GM21423 (cell line): ENCODE data around the gene AKR1E2.

Experiments used
- ATAC-seq: cut with Tn5 transposase; IDR thresholded peaks from one replicate; pipeline ENCODE4 v1.9.1; 2021; ENCODE audit warnings: mild to moderate bottlenecking, moderate library complexity; ENCODE audit not compliant: unreplicated experiment

The AKR1E2 gene

GRCh38 chr10:4825868-4826791, at the start of gene AKR1E2:
Gene AKR1E2 (plus strand): TSS chr10:4826207. CDS start chr10:4826325, 118 bp downstream.
- ATAC-seq, result peak; percentile 59

- ATAC-seq, result no peak
Measured at GRCh38 chr10:4776234-4776638, 49.8 kb upstream of the AKR1E2 start.

- no peak for ATAC-seq
Measured at GRCh38 chr10:4778761-4779160, 47.2 kb upstream of the AKR1E2 start.

GRCh38 chr10:4780091-4780490, 45.9 kb upstream of the AKR1E2 start:
- ATAC-seq, result no peak

DNA sequence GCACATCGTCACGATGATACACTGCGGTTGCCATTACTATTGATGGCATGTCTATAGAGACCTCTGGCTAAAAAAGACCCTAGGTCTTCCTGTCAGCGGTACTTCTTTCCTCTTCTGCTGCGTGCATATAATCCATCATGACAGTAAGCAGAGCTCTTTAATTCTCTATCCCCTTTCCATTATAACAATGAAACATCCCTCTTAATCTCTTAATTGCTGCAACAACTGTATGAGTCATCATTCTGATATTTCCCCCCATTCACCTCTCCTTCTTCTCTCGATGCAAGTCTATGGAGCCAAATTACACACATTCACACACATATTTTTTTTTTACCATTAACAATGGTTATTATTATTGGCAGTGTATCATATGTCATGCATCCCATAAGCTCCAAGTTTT, 45.2 kb upstream of the AKR1E2 start:
- ATAC-seq, result no peak

- ATAC-seq, result no peak
Measured at GRCh38 chr10:4781955-4782354, 44.1 kb upstream of the AKR1E2 start.

DNA sequence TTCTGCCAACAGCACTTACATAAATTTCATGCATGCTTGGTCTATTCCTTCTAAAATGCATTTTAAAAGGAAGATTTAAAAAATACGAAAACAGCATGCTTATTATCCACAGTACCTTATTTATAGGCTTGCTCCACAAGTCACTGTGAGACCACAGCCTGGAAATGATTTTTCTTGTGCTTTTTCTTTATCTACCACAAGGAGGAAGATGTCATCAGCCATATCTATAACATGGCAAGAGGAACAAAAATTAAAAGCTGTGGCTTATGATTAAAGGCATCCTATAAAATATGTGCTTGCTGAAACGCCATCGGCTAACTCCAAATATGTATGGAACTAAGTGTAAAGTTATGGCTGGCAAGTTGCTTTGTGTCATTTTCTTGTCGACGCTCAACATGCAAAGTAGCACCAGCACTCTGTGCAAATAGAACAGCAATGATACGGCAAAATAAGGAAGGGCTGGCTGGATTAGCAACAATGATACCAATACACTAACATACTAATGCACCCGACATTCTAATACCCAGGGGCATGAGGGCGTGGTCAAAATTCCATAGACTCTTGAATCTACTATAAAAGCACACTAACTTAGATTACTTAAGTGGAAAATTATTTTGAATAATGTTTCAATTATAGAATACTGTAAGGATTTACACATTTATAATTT, 41.2 kb upstream of the AKR1E2 start:
- no peak for ATAC-seq

GRCh38 chr10:4786043-4786839, 39.8 kb upstream of the AKR1E2 start:
- no peak for ATAC-seq

- ATAC-seq, result no peak
Measured at GRCh38 chr10:4790045-4790444, 36.0 kb upstream of the AKR1E2 start.

DNA sequence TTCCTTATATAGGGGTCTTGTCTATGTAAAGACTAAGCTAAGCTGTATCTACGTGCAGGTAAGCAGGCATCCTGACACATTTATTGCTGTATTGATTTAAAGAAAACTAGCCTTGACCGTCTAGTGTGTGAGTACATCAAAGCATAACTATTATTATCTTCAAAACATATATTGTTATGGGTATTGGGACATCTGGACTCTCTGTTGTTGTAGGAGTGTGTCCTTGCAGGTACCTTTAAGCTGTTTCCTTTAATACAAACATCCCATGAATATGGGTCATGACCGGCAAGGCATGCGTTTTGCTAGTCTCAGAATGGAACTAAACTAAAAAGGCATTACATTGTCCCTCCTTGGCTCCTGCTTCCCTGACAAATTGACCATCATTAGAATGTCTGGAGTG, 35.1 kb upstream of the AKR1E2 start:
- ATAC-seq, result no peak

DNA sequence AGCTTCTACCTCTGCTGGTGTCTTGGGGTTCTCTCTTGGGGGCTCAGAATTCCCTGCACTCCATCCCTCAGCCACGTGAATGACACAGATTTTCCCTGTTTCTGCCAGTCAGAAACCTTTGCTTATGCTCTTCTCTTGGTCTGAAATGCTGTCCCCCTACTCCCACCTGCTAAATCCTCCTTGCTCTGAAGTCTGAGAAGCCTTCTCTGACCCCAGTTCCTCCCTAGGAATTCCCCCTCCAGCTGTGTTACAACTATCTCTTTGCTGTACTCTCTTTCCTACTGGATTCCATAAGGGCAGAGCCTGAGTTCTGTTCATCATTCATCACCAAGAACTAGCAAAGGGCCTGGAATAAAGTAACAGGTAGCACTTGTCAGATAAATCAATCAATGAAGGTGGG, 33.6 kb upstream of the AKR1E2 start:
- no peak for ATAC-seq

DNA sequence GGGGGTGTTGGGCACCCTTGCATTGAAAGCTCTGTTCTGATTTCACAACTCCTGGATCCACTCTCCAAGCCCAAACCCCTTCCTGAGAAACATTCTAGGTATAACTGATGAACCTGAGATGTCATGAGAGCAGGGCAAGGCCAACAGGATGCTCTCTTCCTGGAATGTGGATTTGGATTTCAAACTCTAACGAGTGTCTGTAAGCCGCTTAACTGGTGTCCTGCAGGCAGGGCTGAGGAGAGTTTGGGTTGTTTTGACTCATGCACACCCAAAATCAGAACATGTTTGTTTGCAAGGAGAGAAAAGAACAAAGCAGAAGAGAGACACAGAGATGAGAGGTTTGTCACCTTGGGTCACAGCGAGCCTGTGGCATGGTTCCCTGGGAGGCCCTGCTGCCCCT, 24.6 kb upstream of the AKR1E2 start:
- ATAC-seq, result no peak

DNA sequence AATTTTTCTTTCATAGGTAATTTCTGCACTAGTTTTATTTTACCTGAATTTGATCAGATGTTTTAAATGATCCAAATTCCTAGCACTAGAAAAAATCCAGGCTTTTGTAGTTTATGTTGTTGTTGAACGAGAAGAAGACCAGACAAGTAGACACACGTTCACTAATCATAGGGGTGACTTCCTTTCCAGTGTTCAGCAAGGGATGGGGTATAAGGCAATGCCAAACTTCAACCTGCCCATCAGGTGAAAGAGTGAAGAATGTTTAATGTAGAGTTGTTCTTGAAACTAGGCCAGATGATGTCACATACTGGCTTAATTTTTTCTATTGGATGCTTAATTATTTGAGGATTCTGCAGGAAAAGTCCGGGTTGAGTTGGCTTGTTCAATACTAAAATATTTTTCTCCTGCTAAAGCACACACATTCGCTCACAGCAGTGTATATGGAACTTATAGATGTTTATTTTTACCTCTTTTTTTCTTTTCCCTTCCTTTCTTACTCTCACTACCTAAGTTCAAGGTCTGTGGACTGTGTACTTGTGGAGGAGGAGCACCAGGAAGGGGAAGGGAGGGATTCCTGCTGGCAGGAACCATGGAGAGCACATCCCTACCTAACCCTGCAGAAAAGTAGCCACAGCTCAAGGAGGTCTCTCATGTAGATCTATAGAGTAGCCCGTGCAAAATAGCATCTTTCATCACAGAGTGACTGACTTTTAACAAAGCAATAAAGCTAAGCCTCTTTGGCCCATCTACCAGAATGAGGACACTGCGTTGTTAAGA, 23.1 kb upstream of the AKR1E2 start:
- no peak for ATAC-seq

- ATAC-seq, result no peak
Measured at GRCh38 chr10:4803822-4804221, 22.2 kb upstream of the AKR1E2 start.

GRCh38 chr10:4804465-4804864, 21.5 kb upstream of the AKR1E2 start:
- no peak for ATAC-seq

DNA sequence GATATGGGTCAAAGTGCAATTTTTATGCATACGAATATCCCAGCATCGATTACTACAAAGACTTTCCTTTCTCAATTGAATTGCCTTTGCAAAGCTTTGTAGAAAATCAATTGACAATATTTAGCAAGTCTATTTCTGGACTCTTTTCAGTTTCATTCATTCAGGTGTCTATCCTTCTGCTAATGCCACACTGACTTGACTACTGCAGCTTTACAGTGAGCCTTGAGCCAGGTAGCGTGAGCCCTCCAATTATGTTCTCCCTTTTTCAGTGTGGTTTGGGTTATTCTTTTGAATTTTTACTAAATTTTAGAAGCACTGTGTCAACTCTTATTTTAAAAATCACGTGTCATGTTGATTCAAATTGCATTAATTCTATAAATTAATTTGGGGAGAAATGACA, 19.5 kb upstream of the AKR1E2 start:
- no peak for ATAC-seq

DNA sequence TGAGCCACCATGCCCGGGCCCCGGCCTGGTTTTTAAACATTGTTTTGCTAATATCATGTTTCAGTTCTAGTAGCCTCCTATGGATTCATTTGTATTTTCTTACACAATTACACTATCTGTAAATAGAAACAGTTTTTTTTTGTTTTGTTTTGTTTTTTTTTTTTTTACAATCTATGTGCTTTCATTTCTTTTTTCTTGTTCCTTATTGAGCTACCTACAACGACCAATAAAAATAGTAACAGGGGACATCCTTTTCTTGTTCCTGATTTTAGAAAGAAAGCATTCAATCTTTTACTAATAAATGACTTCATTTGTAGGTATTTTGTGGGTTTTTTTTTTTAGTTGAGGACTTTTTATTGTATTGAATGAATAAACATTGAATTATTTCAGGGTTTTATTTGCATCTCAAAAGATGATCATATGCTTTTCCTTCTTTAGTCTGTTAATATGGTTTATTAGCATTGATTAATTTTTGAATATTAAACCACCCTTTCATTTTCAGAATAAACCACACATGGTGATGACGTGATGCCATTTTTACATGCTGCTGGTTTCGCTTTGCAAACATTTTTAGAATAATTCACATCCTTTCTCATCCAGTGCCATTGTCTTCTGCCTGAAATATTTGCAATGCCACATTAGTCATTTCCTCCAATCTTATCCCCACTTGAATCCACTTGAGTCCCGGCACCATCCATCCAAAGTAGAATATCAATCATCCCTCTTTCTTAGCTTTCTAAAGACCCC, 18.1 kb upstream of the AKR1E2 start:
- no peak for ATAC-seq

DNA sequence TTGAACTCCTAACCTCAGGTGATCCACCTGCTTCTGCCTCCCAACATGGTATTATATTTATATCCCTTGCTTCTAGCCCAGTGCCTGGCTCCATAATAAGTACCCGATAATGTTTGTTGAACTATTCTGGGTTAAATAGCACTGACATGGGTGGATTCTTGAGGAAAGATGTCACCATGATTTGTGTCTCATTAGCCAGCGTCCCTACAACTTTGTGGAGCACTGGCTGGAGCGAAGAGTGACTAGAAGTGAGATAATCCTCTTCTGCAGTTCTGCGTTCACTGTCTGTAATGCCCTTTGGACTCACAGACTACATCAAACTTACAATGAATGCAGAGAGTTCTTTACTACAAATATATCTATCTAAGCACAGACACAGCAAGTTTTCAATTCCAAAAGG, 16.9 kb upstream of the AKR1E2 start:
- no peak for ATAC-seq

GRCh38 chr10:4810092-4810491, 15.9 kb upstream of the AKR1E2 start:
- ATAC-seq, result no peak

DNA sequence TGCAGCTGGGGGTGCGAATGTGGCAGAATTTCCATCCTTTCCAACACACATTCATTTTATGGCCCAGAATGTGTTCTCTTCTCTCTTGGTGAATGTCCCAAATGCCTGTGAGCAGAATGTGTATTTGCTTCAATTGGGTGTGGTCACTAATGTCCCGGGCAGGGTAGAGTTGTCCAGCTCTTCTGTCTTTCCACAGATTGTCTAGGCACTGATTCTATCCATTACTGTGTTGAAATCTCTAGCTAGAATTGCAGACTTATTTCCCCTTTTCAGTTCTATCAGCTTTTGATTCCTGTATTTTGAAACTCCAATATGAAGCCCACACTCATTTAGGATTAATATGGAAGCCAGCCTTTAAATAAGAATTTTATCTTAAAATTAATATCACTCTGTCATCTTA, 14.0 kb upstream of the AKR1E2 start:
- ATAC-seq, result no peak
